ENCODE data around the gene METRN. TPM values are rescaled to one million over a fixed set of nuclear protein-coding genes. Genes with fewer than 3 reads are reported as not detected.
A peak's percentile ranks its signal among the peaks of the same experiment; 100 is the strongest.

METRN gene
- total RNA-seq, 1 experiment from 2014 or later = 23.4 TPM

DNA sequence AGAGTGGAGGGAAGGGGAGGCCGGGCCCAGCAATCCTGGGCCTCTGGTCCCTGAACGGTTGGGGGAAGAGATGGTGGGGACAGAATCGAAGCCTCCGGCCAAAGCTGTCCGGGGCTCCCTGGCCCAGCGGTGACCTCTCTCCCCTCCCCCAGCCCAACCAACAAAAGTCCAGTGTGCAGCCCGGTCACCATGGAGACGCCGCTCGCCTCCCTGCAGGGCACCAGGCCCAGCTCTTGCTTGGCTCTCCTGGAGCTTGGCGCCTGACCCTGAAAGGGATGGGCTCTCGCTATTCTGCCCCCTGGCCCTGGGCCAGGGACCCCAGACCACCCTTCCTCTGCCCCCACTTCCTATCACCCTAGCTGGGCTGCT, 1.3 kb downstream of the METRN start:
- Mint-ChIP-seq H3K4me3 (ENCODE audit: unreplicated experiment) (peak overlapping the region; percentile 66), H3K9me3 (ENCODE audit: unreplicated experiment) (no peaks in the 10 kb centered on the region), H3K4me1 (ENCODE audit: low read depth, unreplicated experiment) (peaks cover 7% of the 10 kb centered on the region), H3K27me3 (ENCODE audit: insufficient read depth, unreplicated experiment) (no peaks in the 10 kb centered on the region), H3K27ac (ENCODE audit: unreplicated experiment) (no peak overlapping the region), H3K36me3 (ENCODE audit: insufficient read depth, unreplicated experiment) (peaks cover 17% of the 10 kb centered on the region)
- TF ChIP-seq, protein P1, sequence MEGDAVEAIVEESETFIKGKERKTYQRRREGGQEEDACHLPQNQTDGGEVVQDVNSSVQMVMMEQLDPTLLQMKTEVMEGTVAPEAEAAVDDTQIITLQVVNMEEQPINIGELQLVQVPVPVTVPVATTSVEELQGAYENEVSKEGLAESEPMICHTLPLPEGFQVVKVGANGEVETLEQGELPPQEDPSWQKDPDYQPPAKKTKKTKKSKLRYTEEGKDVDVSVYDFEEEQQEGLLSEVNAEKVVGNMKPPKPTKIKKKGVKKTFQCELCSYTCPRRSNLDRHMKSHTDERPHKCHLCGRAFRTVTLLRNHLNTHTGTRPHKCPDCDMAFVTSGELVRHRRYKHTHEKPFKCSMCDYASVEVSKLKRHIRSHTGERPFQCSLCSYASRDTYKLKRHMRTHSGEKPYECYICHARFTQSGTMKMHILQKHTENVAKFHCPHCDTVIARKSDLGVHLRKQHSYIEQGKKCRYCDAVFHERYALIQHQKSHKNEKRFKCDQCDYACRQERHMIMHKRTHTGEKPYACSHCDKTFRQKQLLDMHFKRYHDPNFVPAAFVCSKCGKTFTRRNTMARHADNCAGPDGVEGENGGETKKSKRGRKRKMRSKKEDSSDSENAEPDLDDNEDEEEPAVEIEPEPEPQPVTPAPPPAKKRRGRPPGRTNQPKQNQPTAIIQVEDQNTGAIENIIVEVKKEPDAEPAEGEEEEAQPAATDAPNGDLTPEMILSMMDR (IDR thresholded peaks at IDR 0.05; ENCODE audit: insufficient read depth in 1 of 2, low read depth in 1 of 2, low read length in 1 of 2, severe bottlenecking in 1 of 2, unreplicated experiment in 1 of 2) = no peak
- Histone ChIP-seq H3K4me3 (ENCODE audit: low read depth, low read length) (peak overlapping the region; percentile 29), H3K36me3 (ENCODE audit: control insufficient read depth, insufficient read depth, low read length) (no peaks in the 10 kb centered on the region), H3K9me3 (no peaks in the 10 kb centered on the region), H3K4me1 (peaks cover 30% of the 10 kb centered on the region), H3K27me3 (replicated peaks; ENCODE audit: control insufficient read depth, insufficient read depth, low read length) (no peaks in the 10 kb centered on the region)
- POLR2A ChIA-PET = interaction anchor here (1.1 kb wide), 1 partner anchor 12 kb away, joined by 4 read pairs; no protein-coding TSS in a partner anchor
- CTCF ChIA-PET = interaction anchor here (0.6 to 1.7 kb wide), 5 partner anchors 9 to 72 kb away, joined by 3 to 10 read pairs (median 5); partner anchors contain the start of genes CHTF18, CIAO3 and WDR24
- DNase-seq = no peak
- intact Hi-C loops (cut with micrococcal nuclease; ENCODE audit: unreplicated experiment) = loop anchor here (10.0 kb wide), 1 partner anchor 69 kb away; the partner anchor contains the start of genes CHTF18 and RPUSD1
- BruUV-seq (replicated peaks) = no TSS peak

DNA sequence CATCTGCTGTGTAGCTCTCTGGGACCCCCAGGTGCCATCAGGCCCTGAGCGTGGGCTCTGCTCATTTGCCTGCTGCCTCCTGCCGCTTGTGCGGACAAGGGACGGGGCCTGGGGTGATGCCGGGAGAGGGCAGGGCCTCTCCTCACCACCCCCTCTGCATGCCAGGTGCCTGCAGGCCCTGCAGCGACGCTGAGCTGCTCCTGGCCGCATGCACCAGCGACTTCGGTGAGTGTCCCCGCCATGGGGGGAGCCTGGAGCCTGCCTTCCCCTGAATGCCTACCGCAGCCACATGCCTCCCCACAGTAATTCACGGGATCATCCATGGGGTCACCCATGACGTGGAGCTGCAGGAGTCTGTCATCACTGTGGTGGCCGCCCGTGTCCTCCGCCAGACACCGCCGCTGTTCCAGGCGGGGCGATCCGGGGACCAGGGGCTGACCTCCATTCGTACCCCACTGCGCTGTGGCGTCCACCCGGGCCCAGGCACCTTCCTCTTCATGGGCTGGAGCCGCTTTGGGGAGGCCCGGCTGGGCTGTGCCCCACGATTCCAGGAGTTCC, 1.9 kb downstream of the METRN start:
- intact Hi-C loops (cut with micrococcal nuclease; ENCODE audit: unreplicated experiment) = loop anchor here (10.0 kb wide), 1 partner anchor 68 kb away; the partner anchor contains the start of genes CHTF18 and RPUSD1
- no TSS peak for BruUV-seq (replicated peaks)
- no peak for DNase-seq
- H3K9me3 ChIP-seq = no peaks in the 10 kb centered on the region
- Mint-ChIP-seq H3K4me1 (ENCODE audit: low read depth, unreplicated experiment) (peaks cover 7% of the 10 kb centered on the region), H3K9me3 (ENCODE audit: unreplicated experiment) (no peaks in the 10 kb centered on the region), H3K27me3 (ENCODE audit: insufficient read depth, unreplicated experiment) (no peaks in the 10 kb centered on the region), H3K36me3 (ENCODE audit: insufficient read depth, unreplicated experiment) (peaks cover 17% of the 10 kb centered on the region), H3K27ac (ENCODE audit: unreplicated experiment) (no peak overlapping the region), H3K4me3 (ENCODE audit: unreplicated experiment) (peak overlapping the region; percentile 66)
- ChIA-PET POLR2A (interaction anchor here (1.1 kb wide), 1 partner anchor 11 kb away, joined by 4 read pairs; no protein-coding TSS in a partner anchor), CTCF (no interaction called here)
- no peak overlapping the region for H3K4me3 ChIP-seq (ENCODE audit: low read depth, low read length)
- no peaks in the 10 kb centered on the region for H3K27me3 ChIP-seq (replicated peaks; ENCODE audit: control insufficient read depth, insufficient read depth, low read length)
- TF ChIP-seq, protein P1 (IDR thresholded peaks at IDR 0.05; ENCODE audit: insufficient read depth in 1 of 2, low read depth in 1 of 2, low read length in 1 of 2, severe bottlenecking in 1 of 2, unreplicated experiment in 1 of 2) = no peak
- H3K36me3 ChIP-seq (ENCODE audit: control insufficient read depth, insufficient read depth, low read length) = no peaks in the 10 kb centered on the region
- peaks cover 34% of the 10 kb centered on the region for H3K4me1 ChIP-seq

DNA sequence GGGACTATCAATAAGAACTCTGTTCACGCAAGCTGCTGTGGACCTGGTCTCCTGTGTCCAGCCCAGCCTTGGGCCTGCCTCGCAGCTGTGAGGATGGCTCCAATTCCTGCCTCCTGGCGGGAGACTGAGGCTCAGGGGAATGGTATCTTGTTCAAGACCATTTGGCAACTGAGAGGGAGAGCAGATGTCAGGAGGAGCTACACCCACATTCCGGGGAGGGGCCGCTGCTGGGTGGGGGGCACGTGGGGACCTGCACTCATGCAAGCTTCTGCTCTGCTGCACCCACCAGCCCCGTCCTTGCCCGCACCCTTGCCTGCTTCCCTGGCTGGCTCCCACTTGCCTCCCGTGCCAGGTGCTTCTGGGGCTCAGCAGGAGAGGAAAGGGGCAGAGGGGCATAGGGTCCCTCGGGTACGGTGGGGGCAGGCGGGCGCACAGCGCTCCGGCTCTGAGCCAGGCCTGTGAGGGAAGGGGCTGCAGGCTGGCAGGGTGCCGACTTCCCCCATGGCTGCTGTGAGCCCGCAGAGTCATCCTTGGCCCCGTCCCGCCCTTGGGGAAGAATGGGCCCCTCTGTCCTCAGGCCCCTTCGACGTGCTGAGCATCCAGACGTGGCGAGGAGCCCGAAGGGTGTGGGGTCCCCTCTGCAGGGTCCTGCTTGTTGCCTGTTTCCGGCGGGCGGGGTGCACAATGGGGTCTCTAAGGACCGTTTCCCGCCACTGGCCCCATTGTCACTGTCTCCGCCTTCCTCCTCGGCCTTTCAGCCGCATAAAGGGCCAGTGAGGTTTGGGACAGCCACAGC, 2.7 kb downstream of the METRN start:
- ChIA-PET POLR2A (no interaction called here), CTCF (no interaction called here)
- BruUV-seq (replicated peaks) = no TSS peak
- H3K4me1 ChIP-seq = peaks cover 37% of the 10 kb centered on the region
- TF ChIP-seq, protein P1 (IDR thresholded peaks at IDR 0.05; ENCODE audit: insufficient read depth in 1 of 2, low read depth in 1 of 2, low read length in 1 of 2, severe bottlenecking in 1 of 2, unreplicated experiment in 1 of 2) = no peak
- Mint-ChIP-seq H3K9me3 (ENCODE audit: unreplicated experiment) (no peaks in the 10 kb centered on the region), H3K4me1 (ENCODE audit: low read depth, unreplicated experiment) (peaks cover 3% of the 10 kb centered on the region), H3K27me3 (ENCODE audit: insufficient read depth, unreplicated experiment) (no peaks in the 10 kb centered on the region), H3K4me3 (ENCODE audit: unreplicated experiment) (no peak overlapping the region), H3K36me3 (ENCODE audit: insufficient read depth, unreplicated experiment) (peaks cover 14% of the 10 kb centered on the region), H3K27ac (ENCODE audit: unreplicated experiment) (no peak overlapping the region)
- H3K4me3 ChIP-seq (ENCODE audit: low read depth, low read length) = no peak overlapping the region
- intact Hi-C loops (cut with micrococcal nuclease; ENCODE audit: unreplicated experiment) = loop anchor here (10.0 kb wide), 1 partner anchor 67 kb away; the partner anchor contains the start of genes CHTF18 and RPUSD1
- H3K36me3 ChIP-seq (ENCODE audit: control insufficient read depth, insufficient read depth, low read length) = no peaks in the 10 kb centered on the region
- no peaks in the 10 kb centered on the region for H3K27me3 ChIP-seq (replicated peaks; ENCODE audit: control insufficient read depth, insufficient read depth, low read length)
- no peaks in the 10 kb centered on the region for H3K9me3 ChIP-seq
- DNase-seq = no peak

All from Caco-2 (cell line).